Measurements from ENCODE around the gene PRR19.

PRR19 gene

DNA sequence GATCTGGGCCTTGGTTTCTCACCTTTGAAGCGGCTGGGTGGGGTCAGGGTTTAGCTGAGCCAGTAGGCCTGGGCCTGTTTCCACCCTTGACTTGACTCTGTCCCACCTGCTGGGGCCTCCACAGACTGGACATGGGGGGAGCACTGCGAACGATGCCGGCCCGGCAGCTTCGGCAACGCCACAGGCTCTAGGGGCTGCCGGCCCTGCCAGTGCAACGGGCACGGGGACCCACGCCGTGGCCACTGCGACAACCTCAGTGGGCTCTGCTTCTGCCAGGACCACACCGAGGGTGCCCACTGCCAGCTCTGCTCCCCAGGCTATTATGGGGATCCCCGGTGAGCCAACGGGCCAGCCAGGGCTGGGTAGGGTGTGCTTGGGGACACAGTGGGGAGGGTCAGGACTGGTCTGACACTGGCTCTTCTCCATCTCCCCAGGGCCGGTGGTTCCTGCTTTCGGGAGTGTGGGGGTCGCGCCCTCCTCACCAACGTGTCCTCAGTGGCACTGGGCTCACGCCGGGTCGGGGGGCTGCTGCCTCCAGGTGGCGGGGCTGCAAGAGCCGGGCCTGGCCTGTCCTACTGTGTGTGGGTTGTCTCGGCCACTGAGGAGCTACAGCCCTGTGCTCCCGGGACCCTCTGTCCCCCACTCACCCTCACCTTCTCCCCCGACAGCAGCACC, 51.5 kb downstream of the PRR19 start:
- DNase-seq = no peak

GRCh38 chr19:42355896-42356295, 54.0 kb downstream of the PRR19 start:
- DNase-seq = no peak

DNA sequence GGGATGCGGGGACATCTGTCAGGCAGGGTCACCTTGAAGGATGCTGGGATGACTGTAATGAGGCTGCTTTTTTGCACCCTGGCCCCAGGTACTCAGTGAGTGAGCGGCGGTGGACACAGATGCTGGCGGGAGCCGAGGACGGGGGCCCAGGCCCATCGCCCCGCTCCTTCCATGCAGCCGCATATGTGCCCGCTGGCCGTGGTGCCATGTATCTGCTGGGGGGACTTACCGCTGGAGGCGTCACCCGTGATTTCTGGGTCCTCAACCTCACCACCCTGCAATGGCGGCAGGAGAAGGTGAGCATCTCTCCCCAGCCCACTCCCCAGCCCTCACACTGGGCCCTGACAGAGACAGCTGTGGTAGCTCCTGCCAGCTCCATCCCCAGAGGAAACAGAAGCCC, 54.8 kb downstream of the PRR19 start:
- DNase-seq = no peak

- DNase-seq = no peak
Observed at GRCh38 chr19:42357290-42357689, 55.4 kb downstream of the PRR19 start.
